Ishikawa (cell line): ENCODE data around the gene BMP8A.

Experiments
- EGR1 ChIP-seq: IDR thresholded peaks from 2 replicates; pipeline ENCODE4 v1.6.1; 2012
- EP300 ChIP-seq: IDR thresholded peaks from 2 replicates; pipeline ENCODE4 v1.6.1; 2012; ENCODE audit warnings: borderline replicate concordance
- TAF1 ChIP-seq: IDR thresholded peaks from 2 replicates; pipeline ENCODE4 v1.6.1; 2012; ENCODE audit warnings: low read depth, mild to moderate bottlenecking

DNA sequence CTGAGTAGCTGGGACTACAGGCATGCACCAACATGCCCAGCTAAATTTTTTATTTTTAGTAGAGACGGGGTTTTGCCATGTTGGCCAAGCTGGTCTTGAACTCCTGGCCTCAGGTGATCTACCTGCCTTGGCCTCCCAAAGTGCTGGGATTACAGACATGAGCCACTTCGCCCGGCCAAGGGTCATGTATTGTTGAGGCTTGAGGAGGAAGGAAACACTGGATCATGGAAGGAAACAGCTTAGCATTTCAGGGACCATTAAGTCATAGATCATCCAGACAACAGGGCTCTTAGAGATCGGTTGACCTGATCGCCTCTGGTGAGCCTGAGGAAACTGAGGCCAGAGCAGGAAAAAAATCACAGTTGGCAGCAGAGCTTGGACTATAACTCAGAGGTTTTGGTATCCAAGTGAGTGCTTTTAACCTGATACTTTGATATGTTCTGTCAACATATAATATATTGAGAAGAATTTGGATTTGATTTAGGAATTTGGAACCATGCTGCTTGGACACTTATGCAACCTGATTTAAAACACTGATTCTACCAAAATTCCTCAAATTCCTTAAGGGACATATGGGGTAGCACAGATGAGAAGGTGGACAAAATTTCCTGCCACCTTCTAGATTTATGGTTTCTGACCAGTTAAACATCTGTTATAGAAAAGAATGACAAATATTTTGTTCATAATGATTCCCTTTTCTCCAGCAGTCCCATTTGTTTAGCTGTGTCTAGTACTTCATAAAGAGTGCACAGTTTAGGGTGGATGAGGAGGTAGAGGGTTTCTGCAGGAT lies 13.1 kb upstream of the BMP8A start:
- no peak for TF ChIP-seq EP300
- no peak for TF ChIP-seq EGR1
- TF ChIP-seq TAF1: no peak
